Upper lobe of left lung (tissue), 6 donors: ENCODE measurements around the gene KCNG2. TPM values are rescaled to one million over a fixed set of nuclear protein-coding genes. Genes with fewer than 3 reads are reported as not detected.
"Not testable (repeated sequence)": the region's sequence is repeated elsewhere in the genome, so short reads cannot be mapped to it uniquely, and the experiment has no call there.

Experiments
- ATAC-seq, 2 donors: fragments of 200-7000 bp; cut with Tn5 transposase; one replicate each; pipeline ENCODE4 v1.9.1; 2022; ENCODE audit warnings: mild to moderate bottlenecking in 2 of 2, moderate library complexity in 2 of 2; ENCODE audit not compliant: low FRiP score in 2 of 2
- DNase-seq, 2 donors: peaks; one replicate each; pipeline ENCODE4 v3.0.0-alpha.2; 2019 to 2020
- H3K27ac ChIP-seq, 4 donors: fragments of 200-600 bp; sonication (generic); one replicate each; pipeline ENCODE4 v1.5.1; 2016 to 2019
- H3K27me3 ChIP-seq, 4 donors: fragments of 200-600 bp; sonication (generic); one replicate each; pipeline ENCODE4 v1.5.1; 2017 to 2019
- H3K36me3 ChIP-seq, 4 donors: fragments of 200-600 bp; sonication (generic); one replicate each; pipeline ENCODE4 v1.5.1; 2016 to 2019
- H3K4me1 ChIP-seq, 4 donors: fragments of 200-600 bp; sonication (generic); one replicate each; pipeline ENCODE4 v1.5.1; 2018 to 2019
- H3K4me3 ChIP-seq, 4 donors: fragments of 200-600 bp; sonication (generic); one replicate each; pipeline ENCODE4 v1.5.1; 2017 to 2019; ENCODE audit warnings: mild to moderate bottlenecking in 2 of 4, moderate library complexity in 1 of 4
- H3K9me3 ChIP-seq, 4 donors: fragments of 200-600 bp; sonication (generic); one replicate each; pipeline ENCODE4 v1.5.1; 2018 to 2019
- EP300 ChIP-seq, 4 donors: sonication (generic); formaldehyde crosslinking; IDR thresholded peaks; one replicate each; pipeline ENCODE4 v1.5.1; 2017; ENCODE audit warnings: antibody characterized with exemption in 4 of 4, control low read depth in 2 of 4
- POLR2A ChIP-seq, 4 donors: fragments of 450-650 bp; IDR thresholded peaks; one replicate each; pipeline ENCODE4 v1.5.1; 2016 to 2017; ENCODE audit warnings: antibody characterized with exemption in 4 of 4, mild to moderate bottlenecking in 2 of 4
- POLR2AphosphoS5 ChIP-seq, 2 donors: sonication (generic); formaldehyde crosslinking; IDR thresholded peaks; one replicate each; pipeline ENCODE4 v1.5.1; 2017; ENCODE audit warnings: antibody characterized with exemption in 2 of 2
- WGBS, 2 donors: methylation state at CpG; one replicate each; pipeline ENCODE4 v1.1.5; 2017 to 2018; 5-methylcytosine and 5-hydroxymethylcytosine counted together
- total RNA-seq, 6 donors: library from RNA; depleted of rRNA in 4 of 6; stranded (reverse); fragments of >200 nt in 4 of 6; gene quantifications; one replicate each; pipeline versions ENCODE4 v1.1.0 to v1.2.1, GENCODE V29; 2016 to 2021
- TF ChIP-seq, protein P1 (sequence below), 6 experiments: fragments of 450-650 bp in 4 of 6; fragments of 200-600 bp in 2 of 6; sonication (generic) in 2 of 6; IDR thresholded peaks; one replicate each; pipeline ENCODE4 v1.5.1; 2016 to 2019; ENCODE audit warnings: antibody characterized with exemption in 6 of 6
- donor health status: DM: no; HTN: no; CAD: no; lungs with moderate emphysema.
- donor health status: DM: no; HTN: yes; CAD: no; lungs with severe emphysema.

The KCNG2 gene
- total RNA-seq, 6 donors from 2014 or later = 0.49 to 1.1 (median 0.73) TPM; not detected in 2

DNA sequence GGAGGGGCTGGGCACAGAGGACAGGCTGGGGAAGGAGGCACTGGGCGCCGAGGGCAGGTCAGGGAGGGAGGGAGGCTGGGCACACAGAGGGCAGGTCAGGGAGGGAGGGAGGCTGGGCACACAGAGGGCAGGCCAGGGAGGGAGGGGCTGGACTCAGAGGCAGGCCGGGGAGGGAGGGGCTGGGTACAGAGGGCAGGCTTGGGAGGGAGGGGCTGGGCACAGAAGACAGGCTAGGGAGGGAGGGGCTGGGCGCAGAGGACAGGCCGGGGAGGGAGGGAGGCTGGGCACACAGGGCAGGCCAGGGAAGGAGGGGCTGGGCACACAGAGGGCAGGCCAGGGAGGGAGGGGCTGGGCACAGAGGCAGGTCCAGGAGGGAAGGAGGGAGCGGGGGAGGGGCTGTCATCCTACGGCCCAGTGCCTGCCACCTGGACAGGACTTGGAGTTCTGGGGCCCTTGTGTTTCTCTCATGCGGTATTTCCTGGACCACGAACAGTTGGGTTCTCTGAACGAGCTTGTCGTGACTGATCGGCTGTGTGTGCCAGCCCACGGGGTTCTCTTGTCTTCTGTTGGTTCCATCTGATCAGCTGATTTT is 46.7 kb upstream of the KCNG2 start:
- Histone ChIP-seq H3K9me3 (no peaks in the 10 kb centered on the region), H3K27ac (no peak overlapping the region), H3K4me1 (no peaks in the 10 kb centered on the region), H3K36me3 (peaks cover 0 to 56% (median 46%) of the 10 kb centered on the region in 4 donors), H3K27me3 (no peaks in the 10 kb centered on the region), H3K4me3 (no peak overlapping the region)
- WGBS, 2 donors = 85 to 88% methylated on average over 9 to 13 of the region's 13 CpGs
- TF ChIP-seq POLR2AphosphoS5 (IDR thresholded peaks at IDR 0.05) = no peak
- TF ChIP-seq EP300 (IDR thresholded peaks at IDR 0.05) = no peak
- no peak for TF ChIP-seq POLR2A (IDR thresholded peaks at IDR 0.05)
- TF ChIP-seq, protein P1, sequence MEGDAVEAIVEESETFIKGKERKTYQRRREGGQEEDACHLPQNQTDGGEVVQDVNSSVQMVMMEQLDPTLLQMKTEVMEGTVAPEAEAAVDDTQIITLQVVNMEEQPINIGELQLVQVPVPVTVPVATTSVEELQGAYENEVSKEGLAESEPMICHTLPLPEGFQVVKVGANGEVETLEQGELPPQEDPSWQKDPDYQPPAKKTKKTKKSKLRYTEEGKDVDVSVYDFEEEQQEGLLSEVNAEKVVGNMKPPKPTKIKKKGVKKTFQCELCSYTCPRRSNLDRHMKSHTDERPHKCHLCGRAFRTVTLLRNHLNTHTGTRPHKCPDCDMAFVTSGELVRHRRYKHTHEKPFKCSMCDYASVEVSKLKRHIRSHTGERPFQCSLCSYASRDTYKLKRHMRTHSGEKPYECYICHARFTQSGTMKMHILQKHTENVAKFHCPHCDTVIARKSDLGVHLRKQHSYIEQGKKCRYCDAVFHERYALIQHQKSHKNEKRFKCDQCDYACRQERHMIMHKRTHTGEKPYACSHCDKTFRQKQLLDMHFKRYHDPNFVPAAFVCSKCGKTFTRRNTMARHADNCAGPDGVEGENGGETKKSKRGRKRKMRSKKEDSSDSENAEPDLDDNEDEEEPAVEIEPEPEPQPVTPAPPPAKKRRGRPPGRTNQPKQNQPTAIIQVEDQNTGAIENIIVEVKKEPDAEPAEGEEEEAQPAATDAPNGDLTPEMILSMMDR (IDR thresholded peaks at IDR 0.05) = no peak
- no peak for ATAC-seq
- peak; percentile 26 to 41 for DNase-seq

DNA sequence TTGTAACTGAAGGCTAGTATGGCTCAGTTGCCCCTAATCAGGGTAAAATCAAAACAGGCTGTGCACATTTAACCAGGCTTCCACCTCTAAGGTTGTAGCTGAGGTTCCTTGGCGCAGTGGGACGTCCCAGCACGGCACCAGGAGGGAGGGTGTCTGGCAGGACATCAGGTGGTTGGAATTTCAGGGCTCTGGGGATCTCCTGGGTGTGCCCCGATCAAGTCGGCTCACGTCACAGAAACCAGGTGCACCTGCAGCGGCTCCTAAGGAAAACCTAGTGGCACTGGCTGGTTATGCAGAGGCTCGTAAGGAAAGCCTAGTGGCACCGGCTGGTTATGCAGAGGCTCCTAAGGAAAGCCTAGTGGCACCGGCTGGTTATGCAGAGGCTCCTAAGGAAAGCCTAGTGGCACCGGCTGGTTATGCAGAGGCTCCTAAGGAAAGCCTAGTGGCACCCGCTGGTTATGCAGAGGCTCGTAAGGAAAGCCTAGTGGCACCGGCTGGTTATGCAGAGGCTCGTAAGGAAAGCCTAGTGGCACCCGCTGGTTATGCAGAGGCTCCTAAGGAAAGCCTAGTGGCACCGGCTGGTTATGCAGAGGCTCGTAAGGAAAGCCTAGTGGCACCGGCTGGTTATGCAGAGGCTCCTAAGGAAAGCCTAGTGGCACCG is 45.7 kb upstream of the KCNG2 start:
- H3K27ac ChIP-seq = not testable (repeated sequence)
- DNase-seq = peak in 1 of 2 donors; percentile 13

DNA sequence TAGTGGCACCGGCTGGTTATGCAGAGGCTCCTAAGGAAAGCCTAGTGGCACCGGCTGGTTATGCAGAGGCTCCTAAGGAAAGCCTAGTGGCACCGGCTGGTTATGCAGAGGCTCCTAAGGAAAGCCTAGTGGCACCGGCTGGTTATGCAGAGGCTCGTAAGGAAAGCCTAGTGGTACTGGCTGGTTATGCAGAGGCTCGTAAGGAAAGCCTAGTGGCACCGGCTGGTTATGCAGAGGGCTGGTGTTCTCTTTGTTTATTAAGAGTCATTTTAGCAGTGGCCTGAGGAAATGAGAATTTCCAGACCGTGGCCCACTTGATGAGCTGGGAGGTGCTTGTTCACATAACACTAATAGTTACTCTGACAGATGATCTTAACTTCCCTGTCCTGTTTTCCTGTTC is 44.8 kb upstream of the KCNG2 start:
- H3K36me3 ChIP-seq = peaks cover 0 to 47% (median 38%) of the 10 kb centered on the region in 4 donors
- H3K27ac ChIP-seq, ATAC-seq, H3K4me3 ChIP-seq, H3K4me1 ChIP-seq, H3K9me3 ChIP-seq, DNase-seq, H3K27me3 ChIP-seq: not testable (repeated sequence)
- WGBS, 2 donors = 92 to 95% methylated on average over 4 to 8 of the region's 8 CpGs

More for the DNA sequence above, 45.7 kb upstream of the KCNG2 start:
- H3K36me3 ChIP-seq = peaks cover 0 to 53% (median 44%) of the 10 kb centered on the region in 4 donors
- H3K9me3 ChIP-seq, ATAC-seq, H3K4me3 ChIP-seq, H3K27me3 ChIP-seq, H3K4me1 ChIP-seq: not testable (repeated sequence)
- 96% methylated on average over 13 to 17 of the region's 20 CpGs for WGBS, 2 donors

DNA sequence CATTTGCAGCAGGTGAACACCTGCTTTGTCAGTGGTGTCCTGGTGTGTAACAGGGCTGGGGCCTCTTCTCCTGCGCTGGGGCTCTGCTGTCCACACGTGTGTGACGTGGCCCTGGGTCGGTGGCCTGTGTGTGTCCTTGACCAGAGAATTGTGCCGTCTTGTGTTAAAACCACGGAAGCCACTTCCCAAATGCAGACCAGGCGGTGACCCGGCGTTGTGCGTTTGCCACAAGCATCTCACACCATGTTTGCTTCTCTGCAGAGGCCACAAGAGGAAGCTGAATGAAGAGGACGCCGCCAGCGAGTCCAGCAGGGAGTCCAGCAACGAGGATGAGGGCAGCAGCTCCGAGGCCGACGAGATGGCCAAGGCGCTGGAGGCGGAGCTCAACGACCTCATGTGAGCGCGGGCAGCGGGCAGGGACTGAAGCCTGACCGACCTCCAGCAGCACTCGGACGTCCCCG is 44.3 kb upstream of the KCNG2 start:
- ATAC-seq (no peak), DNase-seq (peak; percentile 15 to 72)
- TF ChIP-seq POLR2A (IDR thresholded peaks at IDR 0.05) (no peak), POLR2AphosphoS5 (IDR thresholded peaks at IDR 0.05) (no peak), EP300 (IDR thresholded peaks at IDR 0.05) (no peak)
- 85% methylated on average over 23 to 27 of the region's 27 CpGs for WGBS, 2 donors
- Histone ChIP-seq H3K9me3 (no peaks in the 10 kb centered on the region), H3K27ac (no peak overlapping the region), H3K27me3 (no peaks in the 10 kb centered on the region), H3K4me3 (no peak overlapping the region), H3K36me3 (peaks cover 0 to 47% (median 36%) of the 10 kb centered on the region in 4 donors), H3K4me1 (no peaks in the 10 kb centered on the region)

DNA sequence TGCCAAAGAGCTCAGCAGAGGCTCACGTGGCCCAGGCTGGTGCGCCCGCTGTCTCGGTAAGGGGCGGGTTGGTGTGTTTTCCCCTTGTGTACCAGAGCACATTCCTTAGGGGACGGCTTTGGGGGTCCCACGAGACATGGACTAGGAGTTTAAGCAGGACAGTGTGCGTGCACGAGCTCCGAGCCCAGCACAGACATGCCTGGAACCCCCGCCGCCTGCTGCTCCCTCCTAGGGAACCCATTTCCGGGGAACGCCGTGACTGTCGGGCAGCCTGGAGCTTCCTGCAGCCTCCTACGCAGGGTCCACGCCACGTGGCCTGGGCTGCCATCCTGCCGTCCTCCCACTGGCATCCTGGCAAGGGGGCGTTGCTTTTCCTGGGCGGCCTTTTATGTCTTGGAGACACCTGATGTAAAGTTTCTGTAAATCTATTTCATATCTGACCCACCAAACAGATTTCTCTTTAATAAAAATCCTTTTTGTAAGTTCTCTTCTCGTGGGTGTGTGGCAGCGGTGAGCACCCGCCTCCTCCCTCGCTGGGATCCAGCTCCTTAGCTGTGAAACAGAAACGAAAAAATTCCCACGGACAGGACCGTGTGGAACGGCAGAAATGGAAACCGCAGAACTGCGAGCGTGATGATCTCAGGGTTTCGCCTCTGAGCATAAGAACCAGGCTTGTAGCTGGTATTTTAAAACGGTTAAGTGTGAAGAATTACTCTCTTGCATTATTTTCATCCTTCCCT is 43.5 kb upstream of the KCNG2 start:
- ATAC-seq (no peak), DNase-seq (peak; percentile 17 to 68)
- TF ChIP-seq, protein P1 (IDR thresholded peaks at IDR 0.05) = no peak
- TF ChIP-seq EP300 (IDR thresholded peaks at IDR 0.05) (no peak), POLR2AphosphoS5 (IDR thresholded peaks at IDR 0.05) (no peak), POLR2A (IDR thresholded peaks at IDR 0.05) (no peak)
- H3K9me3 ChIP-seq = no peaks in the 10 kb centered on the region
- no peak overlapping the region for H3K27ac ChIP-seq
- H3K27me3 ChIP-seq = no peaks in the 10 kb centered on the region
- WGBS, 2 donors = 95 to 97% methylated on average over 26 to 35 of the region's 35 CpGs
- no peaks in the 10 kb centered on the region for H3K4me1 ChIP-seq
- no peak overlapping the region for H3K4me3 ChIP-seq
- H3K36me3 ChIP-seq = peaks cover 0 to 39% (median 33%) of the 10 kb centered on the region in 4 donors

DNA sequence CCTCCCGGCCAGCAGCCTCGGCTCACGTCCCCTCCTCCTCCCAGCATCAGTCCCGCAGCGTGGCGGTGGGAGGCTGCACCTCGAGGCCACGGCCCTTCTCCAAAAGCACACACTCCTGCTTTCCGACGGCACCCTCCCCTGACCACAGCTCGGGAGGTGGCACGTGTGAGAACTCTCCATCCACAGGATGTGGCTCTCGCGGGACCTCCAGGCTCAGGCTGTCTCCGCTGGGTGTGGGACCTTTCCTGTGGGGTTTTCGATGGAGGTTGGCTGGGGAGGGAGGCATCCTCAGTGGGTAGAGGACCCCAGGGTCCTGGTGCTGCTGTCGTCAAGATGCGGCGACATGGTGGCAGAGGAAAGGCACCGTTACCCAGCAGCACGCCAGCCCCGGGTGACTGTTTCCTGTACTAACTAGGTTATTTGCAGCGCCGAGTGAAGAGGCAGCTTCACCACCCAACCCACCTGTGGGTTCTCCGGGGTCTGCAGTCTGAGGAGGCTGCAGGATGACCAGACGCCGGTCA is 42.8 kb upstream of the KCNG2 start:
- ATAC-seq = no peak
- Histone ChIP-seq H3K36me3 (peaks cover 0 to 36% (median 31%) of the 10 kb centered on the region in 4 donors), H3K27me3 (no peaks in the 10 kb centered on the region), H3K4me1 (no peaks in the 10 kb centered on the region), H3K9me3 (no peaks in the 10 kb centered on the region), H3K27ac (no peak overlapping the region), H3K4me3 (no peak overlapping the region)
- 97% methylated on average over 20 to 27 of the region's 27 CpGs for WGBS, 2 donors
- DNase-seq = peak; percentile 14 to 68
- TF ChIP-seq, protein P1 (IDR thresholded peaks at IDR 0.05) = no peak
- TF ChIP-seq POLR2AphosphoS5 (IDR thresholded peaks at IDR 0.05) = no peak
- no peak for TF ChIP-seq POLR2A (IDR thresholded peaks at IDR 0.05)
- no peak for TF ChIP-seq EP300 (IDR thresholded peaks at IDR 0.05)
